ENCODE results near the gene SV2C.

DNA sequence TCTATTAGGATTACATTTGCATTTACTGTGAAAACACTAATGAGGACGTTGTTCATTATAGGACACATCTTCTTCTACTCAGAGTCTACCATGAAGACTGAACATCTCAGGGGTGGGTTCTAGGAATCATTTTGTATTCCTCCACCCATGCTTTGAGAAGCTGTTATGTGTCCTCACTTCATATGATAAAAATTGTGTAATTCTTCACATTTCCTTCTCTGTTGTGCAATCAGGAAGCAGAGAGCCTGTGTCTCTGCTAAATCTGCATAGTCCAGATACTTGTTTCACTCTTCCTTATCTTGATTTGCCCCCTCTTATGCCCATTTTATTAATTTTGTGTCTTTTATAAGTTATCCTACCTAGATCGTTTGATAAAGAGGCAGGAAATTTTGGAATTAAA is 222.1 kb downstream of the SV2C start:
- TF ChIP-seq, protein P1, sequence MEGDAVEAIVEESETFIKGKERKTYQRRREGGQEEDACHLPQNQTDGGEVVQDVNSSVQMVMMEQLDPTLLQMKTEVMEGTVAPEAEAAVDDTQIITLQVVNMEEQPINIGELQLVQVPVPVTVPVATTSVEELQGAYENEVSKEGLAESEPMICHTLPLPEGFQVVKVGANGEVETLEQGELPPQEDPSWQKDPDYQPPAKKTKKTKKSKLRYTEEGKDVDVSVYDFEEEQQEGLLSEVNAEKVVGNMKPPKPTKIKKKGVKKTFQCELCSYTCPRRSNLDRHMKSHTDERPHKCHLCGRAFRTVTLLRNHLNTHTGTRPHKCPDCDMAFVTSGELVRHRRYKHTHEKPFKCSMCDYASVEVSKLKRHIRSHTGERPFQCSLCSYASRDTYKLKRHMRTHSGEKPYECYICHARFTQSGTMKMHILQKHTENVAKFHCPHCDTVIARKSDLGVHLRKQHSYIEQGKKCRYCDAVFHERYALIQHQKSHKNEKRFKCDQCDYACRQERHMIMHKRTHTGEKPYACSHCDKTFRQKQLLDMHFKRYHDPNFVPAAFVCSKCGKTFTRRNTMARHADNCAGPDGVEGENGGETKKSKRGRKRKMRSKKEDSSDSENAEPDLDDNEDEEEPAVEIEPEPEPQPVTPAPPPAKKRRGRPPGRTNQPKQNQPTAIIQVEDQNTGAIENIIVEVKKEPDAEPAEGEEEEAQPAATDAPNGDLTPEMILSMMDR (IDR thresholded peaks at IDR 0.05; ENCODE audit: insufficient read depth, low read length, poor library complexity, severe bottlenecking), result no peak
- TF ChIP-seq EZH2phosphoT487 (conservative IDR thresholded peaks at IDR 0.05; ENCODE audit: low read length), result no peak

Data from SU-DHL-6 (cell line).